Astrocyte (in vitro differentiated cells and primary cell): ENCODE measurements around the gene HIVEP2. TPM values are rescaled to one million over a fixed set of nuclear protein-coding genes. Genes with fewer than 3 reads are reported as not detected.

ENCODE experiments used
- DNase-seq: peaks from one replicate; pipeline ENCODE4 v3.0.0-alpha.2; 2010; ENCODE audit warnings: low read depth
- FAIRE-seq: peaks from 2 replicates; lab custom pipeline; 2011; peaks lifted over from hg19 to GRCh38; lab: Jason Lieb, UNC
- H2AFZ ChIP-seq: 2 replicates; pipeline ENCODE4 v1.6.0; 2012; ENCODE audit warnings: low read depth, low read length, inconsistent platforms
- H3K27ac ChIP-seq: 2 replicates; pipeline ENCODE4 v1.5.1; 2011; ENCODE audit warnings: low read depth, low read length, inconsistent platforms
- H3K27me3 ChIP-seq: 2 replicates; pipeline ENCODE4 v1.6.0; 2011; ENCODE audit warnings: low read length, inconsistent platforms; ENCODE audit not compliant: insufficient read depth
- H3K36me3 ChIP-seq: 2 replicates; pipeline ENCODE4 v1.5.1; 2011; ENCODE audit warnings: low read length, inconsistent platforms; ENCODE audit not compliant: insufficient read depth
- H3K4me1 ChIP-seq: 2 replicates; pipeline ENCODE4 v1.5.1; 2011; ENCODE audit warnings: low read length, inconsistent platforms; ENCODE audit not compliant: insufficient read depth
- H3K4me2 ChIP-seq: 2 replicates; pipeline ENCODE4 v1.6.0; 2012; ENCODE audit warnings: low read length, inconsistent platforms
- H3K4me3 ChIP-seq: 2 replicates; pipeline ENCODE4 v1.5.1; 2011; ENCODE audit warnings: low read depth, mild to moderate bottlenecking, low read length, inconsistent platforms; ENCODE audit not compliant: insufficient read depth
- H3K79me2 ChIP-seq: 2 replicates; pipeline ENCODE4 v1.6.0; 2012; ENCODE audit warnings: mild to moderate bottlenecking, low read length, inconsistent platforms; ENCODE audit not compliant: insufficient read depth
- H3K9ac ChIP-seq: 2 replicates; pipeline ENCODE4 v1.6.0; 2012; ENCODE audit warnings: mild to moderate bottlenecking, low read length, inconsistent platforms
- H3K9me3 ChIP-seq: 2 replicates; pipeline ENCODE4 v1.5.1; 2012; ENCODE audit warnings: low read depth, mild to moderate bottlenecking, low read length, inconsistent platforms; ENCODE audit not compliant: insufficient read depth
- H4K20me1 ChIP-seq: 2 replicates; pipeline ENCODE4 v1.6.0; 2012; ENCODE audit warnings: low read length, inconsistent platforms; ENCODE audit not compliant: insufficient read depth
- H3K27ac Mint-ChIP-seq: one replicate; pipeline ENCODE4 v1.8.0; 2021; ENCODE audit warnings: mild to moderate bottlenecking, mixed read lengths; ENCODE audit not compliant: unreplicated experiment
- H3K27me3 Mint-ChIP-seq: one replicate; pipeline ENCODE4 v1.8.0; 2021; ENCODE audit warnings: low read depth, mixed read lengths; ENCODE audit not compliant: unreplicated experiment
- H3K36me3 Mint-ChIP-seq: one replicate; pipeline ENCODE4 v1.8.0; 2021; ENCODE audit warnings: low read depth, mixed read lengths; ENCODE audit not compliant: unreplicated experiment
- H3K4me1 Mint-ChIP-seq: one replicate; pipeline ENCODE4 v1.8.0; 2021; ENCODE audit warnings: low read depth, mixed read lengths; ENCODE audit not compliant: unreplicated experiment
- H3K4me3 Mint-ChIP-seq: one replicate; pipeline ENCODE4 v1.8.0; 2021; ENCODE audit warnings: mild to moderate bottlenecking, moderate library complexity, mixed read lengths; ENCODE audit not compliant: unreplicated experiment
- H3K9me3 Mint-ChIP-seq: one replicate; pipeline ENCODE4 v1.8.0; 2021; ENCODE audit warnings: mild to moderate bottlenecking, mixed read lengths; ENCODE audit not compliant: unreplicated experiment
- EZH2 ChIP-seq: IDR thresholded peaks from 2 replicates; pipeline ENCODE4 v1.6.1; 2012; ENCODE audit warnings: mild to moderate bottlenecking, low read length, inconsistent platforms; ENCODE audit not compliant: insufficient read depth
- total RNA-seq: library from RNA; stranded (reverse); gene quantifications from 2 replicates; pipeline ENCODE4 v1.2.1, GENCODE V29; 2021
- TF ChIP-seq, protein P1 (sequence below): IDR thresholded peaks from 2 replicates; pipeline ENCODE4 v1.5.1; 2011; ENCODE audit warnings: low read depth, mild to moderate bottlenecking, inconsistent platforms, low read length, moderate library complexity; ENCODE audit not compliant: insufficient read depth

Gene HIVEP2
- total RNA-seq, 1 donor from 2014 or later = 21.2 TPM

DNA sequence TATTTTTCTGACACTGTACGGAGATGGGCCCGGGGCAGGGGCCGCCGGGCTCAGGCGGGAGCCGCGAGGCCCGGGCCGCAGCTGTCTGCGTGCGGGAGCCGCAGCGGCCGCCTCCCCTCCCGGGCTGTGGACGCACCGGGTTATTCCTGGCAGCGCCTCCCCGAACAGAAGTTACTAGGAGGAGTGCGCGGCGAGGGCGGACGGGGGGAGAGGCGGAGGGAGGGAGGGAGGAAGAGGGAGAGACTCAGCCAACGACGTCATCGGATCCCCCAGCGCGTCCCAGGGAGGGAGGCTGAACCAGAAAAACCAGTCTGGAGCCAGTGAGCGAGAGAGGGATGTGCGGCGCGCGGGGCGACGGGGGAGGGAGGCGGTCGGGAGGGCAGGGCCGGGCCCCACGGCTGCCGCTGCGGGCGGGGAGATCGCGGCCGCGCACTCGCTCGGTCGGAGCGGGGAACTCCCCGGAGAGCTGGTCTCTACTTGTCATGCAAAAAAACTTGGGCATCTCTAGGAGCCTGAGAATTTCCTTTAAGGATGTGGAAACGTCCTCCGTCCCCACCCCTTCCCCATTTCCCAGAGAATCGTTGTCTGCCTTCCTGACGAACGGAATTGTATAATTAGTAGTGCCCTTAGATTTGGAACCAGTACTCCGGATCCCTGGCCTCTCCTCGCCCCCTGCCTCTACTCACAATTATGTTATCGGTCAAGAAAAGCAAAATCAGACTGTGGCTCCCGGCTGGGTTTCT lies 1.4 kb upstream of the HIVEP2 start:
- H3K27ac Mint-ChIP-seq = peak overlapping the region; percentile 99

DNA sequence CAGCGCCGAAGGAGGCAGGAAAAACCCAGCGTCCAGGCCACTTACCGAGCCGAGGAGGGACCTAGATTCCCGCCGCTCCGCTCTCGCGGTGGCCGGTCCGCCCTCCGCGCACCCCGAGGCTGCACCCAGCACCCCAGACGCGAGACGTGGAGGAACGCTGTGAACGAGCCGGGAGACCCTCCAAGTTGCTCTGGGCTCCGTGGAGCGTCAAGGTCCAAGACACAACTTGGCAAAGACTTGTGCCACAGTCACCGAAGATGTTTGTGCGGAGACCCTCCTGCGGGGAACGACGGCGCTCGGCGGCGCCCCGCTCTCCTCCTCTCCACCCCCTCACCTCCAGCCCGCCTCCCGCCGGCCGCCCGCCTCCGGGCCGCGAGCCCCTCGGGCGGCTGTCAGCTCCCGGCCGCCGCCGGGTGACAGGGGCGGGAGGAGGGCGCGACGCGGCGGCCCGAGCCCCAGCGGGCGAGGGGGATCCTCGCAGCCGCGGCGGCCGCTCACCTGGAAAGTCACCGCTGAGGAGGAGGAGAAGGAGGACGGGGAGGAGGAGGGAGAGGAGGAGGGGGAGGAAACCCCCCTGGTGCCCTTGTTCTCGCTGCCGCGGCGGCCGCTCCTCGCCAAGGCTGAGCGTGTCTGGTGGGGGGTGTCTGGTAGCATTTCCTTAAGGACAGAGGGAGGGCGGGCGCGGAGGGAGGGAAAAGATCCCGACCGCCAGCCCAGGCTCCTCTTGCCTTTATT lies 637 bp upstream of the HIVEP2 start:
- H3K4me3 ChIP-seq = peak overlapping the region; percentile 98
- peak overlapping the region; percentile 100 for H3K4me2 ChIP-seq
- H3K36me3 ChIP-seq = no peaks in the 10 kb centered on the region
- no peak for TF ChIP-seq EZH2
- TF ChIP-seq, protein P1, sequence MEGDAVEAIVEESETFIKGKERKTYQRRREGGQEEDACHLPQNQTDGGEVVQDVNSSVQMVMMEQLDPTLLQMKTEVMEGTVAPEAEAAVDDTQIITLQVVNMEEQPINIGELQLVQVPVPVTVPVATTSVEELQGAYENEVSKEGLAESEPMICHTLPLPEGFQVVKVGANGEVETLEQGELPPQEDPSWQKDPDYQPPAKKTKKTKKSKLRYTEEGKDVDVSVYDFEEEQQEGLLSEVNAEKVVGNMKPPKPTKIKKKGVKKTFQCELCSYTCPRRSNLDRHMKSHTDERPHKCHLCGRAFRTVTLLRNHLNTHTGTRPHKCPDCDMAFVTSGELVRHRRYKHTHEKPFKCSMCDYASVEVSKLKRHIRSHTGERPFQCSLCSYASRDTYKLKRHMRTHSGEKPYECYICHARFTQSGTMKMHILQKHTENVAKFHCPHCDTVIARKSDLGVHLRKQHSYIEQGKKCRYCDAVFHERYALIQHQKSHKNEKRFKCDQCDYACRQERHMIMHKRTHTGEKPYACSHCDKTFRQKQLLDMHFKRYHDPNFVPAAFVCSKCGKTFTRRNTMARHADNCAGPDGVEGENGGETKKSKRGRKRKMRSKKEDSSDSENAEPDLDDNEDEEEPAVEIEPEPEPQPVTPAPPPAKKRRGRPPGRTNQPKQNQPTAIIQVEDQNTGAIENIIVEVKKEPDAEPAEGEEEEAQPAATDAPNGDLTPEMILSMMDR = no peak
- peak overlapping the region; percentile 99 for H3K27ac ChIP-seq
- peaks cover 5% of the 10 kb centered on the region for H4K20me1 ChIP-seq
- H2AFZ ChIP-seq = peak overlapping the region; percentile 38
- FAIRE-seq (no peak), DNase-seq (no peak)
- peaks cover 49% of the 10 kb centered on the region for H3K79me2 ChIP-seq
- H3K9me3 ChIP-seq = no peaks in the 10 kb centered on the region
- Mint-ChIP-seq H3K27ac (peak overlapping the region; percentile 93), H3K36me3 (no peaks in the 10 kb centered on the region), H3K9me3 (no peaks in the 10 kb centered on the region), H3K4me1 (peaks cover 14% of the 10 kb centered on the region), H3K4me3 (peak overlapping the region; percentile 93), H3K27me3 (peaks cover 2% of the 10 kb centered on the region)
- no peaks in the 10 kb centered on the region for H3K27me3 ChIP-seq
- peaks cover 23% of the 10 kb centered on the region for H3K4me1 ChIP-seq
- H3K9ac ChIP-seq = peak overlapping the region; percentile 100

More for the DNA sequence above, 1.4 kb upstream of the HIVEP2 start:
- no peaks in the 10 kb centered on the region for H3K9me3 Mint-ChIP-seq
- no peaks in the 10 kb centered on the region for H3K36me3 Mint-ChIP-seq
- Histone ChIP-seq H2AFZ (peak overlapping the region; percentile 70), H3K9me3 (no peaks in the 10 kb centered on the region), H3K79me2 (peaks cover 42% of the 10 kb centered on the region), H4K20me1 (no peaks in the 10 kb centered on the region), H3K27me3 (no peaks in the 10 kb centered on the region), H3K27ac (peak overlapping the region; percentile 99), H3K4me1 (peaks cover 17% of the 10 kb centered on the region), H3K4me2 (peak overlapping the region; percentile 100), H3K36me3 (no peaks in the 10 kb centered on the region), H3K4me3 (peak overlapping the region; percentile 98), H3K9ac (peak overlapping the region; percentile 100)
- TF ChIP-seq EZH2 = no peak
- TF ChIP-seq, protein P1 = no peak
- H3K27me3 Mint-ChIP-seq = peaks cover 2% of the 10 kb centered on the region
- peak overlapping the region; percentile 93 for H3K4me3 Mint-ChIP-seq
- FAIRE-seq (no peak), DNase-seq (peak; percentile 97)
- H3K4me1 Mint-ChIP-seq = peaks cover 14% of the 10 kb centered on the region
